ENCODE measurements around the gene ARID3A. TPM values are rescaled to one million over a fixed set of nuclear protein-coding genes. Genes with fewer than 3 reads are reported as not detected.

The ARID3A gene
- total RNA-seq, 2 donors from 2014 or later, result 121 to 124 TPM

- H3K27me3 Mint-ChIP-seq (ENCODE audit: insufficient read depth), result no peaks in the 10 kb centered on the region
- Histone ChIP-seq H3K9me3 (ENCODE audit: control insufficient read depth, low read length) (no peaks in the 10 kb centered on the region), H3K27ac (ENCODE audit: low read depth, low read length) (no peak overlapping the region), H3K9ac (ENCODE audit: extremely low read depth, low read length, poor library complexity, severe bottlenecking) (no peak overlapping the region), H3K4me3 (ENCODE audit: low read length) (no peak overlapping the region), H3K36me3 (ENCODE audit: control insufficient read depth, insufficient read depth, low read length) (peaks cover 38% of the 10 kb centered on the region), H3K4me1 (ENCODE audit: control insufficient read depth, insufficient read depth, low read length) (no peaks in the 10 kb centered on the region), H3K27me3 (ENCODE audit: control insufficient read depth, insufficient read depth, low read length, poor library complexity, severe bottlenecking) (no peaks in the 10 kb centered on the region)
- no peak overlapping the region for H3K27ac Mint-ChIP-seq
- H3K9me3 Mint-ChIP-seq, result no peaks in the 10 kb centered on the region
- WGBS, 2 experiments (ENCODE audit: insufficient coverage in 1 of 2, insufficient read length in 1 of 2), result 89 to 100% methylated on average over 2 to 12 of the region's 14 CpGs
- peaks cover 50% of the 10 kb centered on the region for H3K36me3 Mint-ChIP-seq (ENCODE audit: low read depth)
- no peak overlapping the region for H3K4me3 Mint-ChIP-seq
- H3K4me1 Mint-ChIP-seq, result no peaks in the 10 kb centered on the region
- TF ChIP-seq CTCF (conservative IDR thresholded peaks at IDR 0.05), result no peak
- DNase-seq, result no peak
Observed at GRCh38 chr19:933553-933882, 7.7 kb downstream of the ARID3A start.

GRCh38 chr19:934197-934840 is 8.5 kb downstream of the ARID3A start:
- Mint-ChIP-seq H3K36me3 (ENCODE audit: low read depth) (peaks cover 49% of the 10 kb centered on the region), H3K4me1 (no peaks in the 10 kb centered on the region), H3K9me3 (no peaks in the 10 kb centered on the region), H3K27ac (no peak overlapping the region), H3K27me3 (ENCODE audit: insufficient read depth) (no peaks in the 10 kb centered on the region), H3K4me3 (no peak overlapping the region)
- Histone ChIP-seq H3K9ac (ENCODE audit: extremely low read depth, low read length, poor library complexity, severe bottlenecking) (no peak overlapping the region), H3K27me3 (ENCODE audit: control insufficient read depth, insufficient read depth, low read length, poor library complexity, severe bottlenecking) (no peaks in the 10 kb centered on the region), H3K27ac (ENCODE audit: low read depth, low read length) (no peak overlapping the region), H3K36me3 (ENCODE audit: control insufficient read depth, insufficient read depth, low read length) (peaks cover 41% of the 10 kb centered on the region), H3K4me3 (ENCODE audit: low read length) (no peak overlapping the region), H3K4me1 (ENCODE audit: control insufficient read depth, insufficient read depth, low read length) (no peaks in the 10 kb centered on the region), H3K9me3 (ENCODE audit: control insufficient read depth, low read length) (no peaks in the 10 kb centered on the region)
- no peak for DNase-seq
- TF ChIP-seq CTCF (conservative IDR thresholded peaks at IDR 0.05), result no peak
- WGBS, 2 experiments (ENCODE audit: insufficient coverage in 1 of 2, insufficient read length in 1 of 2), result 89 to 94% methylated on average over 17 to 29 of the region's 29 CpGs

GRCh38 chr19:934865-935479 is 9.1 kb downstream of the ARID3A start:
- H3K9me3 ChIP-seq (ENCODE audit: control insufficient read depth, low read length), result no peaks in the 10 kb centered on the region
- Mint-ChIP-seq H3K36me3 (ENCODE audit: low read depth) (peaks cover 52% of the 10 kb centered on the region), H3K27me3 (ENCODE audit: insufficient read depth) (no peaks in the 10 kb centered on the region), H3K27ac (no peak overlapping the region), H3K4me1 (no peaks in the 10 kb centered on the region), H3K9me3 (no peaks in the 10 kb centered on the region), H3K4me3 (no peak overlapping the region)
- H3K27ac ChIP-seq (ENCODE audit: low read depth, low read length), result no peak overlapping the region
- no peak for DNase-seq
- 95 to 96% methylated on average over 25 to 31 of the region's 31 CpGs for WGBS, 2 experiments (ENCODE audit: insufficient coverage in 1 of 2, insufficient read length in 1 of 2)
- no peak for TF ChIP-seq CTCF (conservative IDR thresholded peaks at IDR 0.05)
- H3K4me3 ChIP-seq (ENCODE audit: low read length), result no peak overlapping the region
- no peaks in the 10 kb centered on the region for H3K4me1 ChIP-seq (ENCODE audit: control insufficient read depth, insufficient read depth, low read length)
- no peak overlapping the region for H3K9ac ChIP-seq (ENCODE audit: extremely low read depth, low read length, poor library complexity, severe bottlenecking)
- no peaks in the 10 kb centered on the region for H3K27me3 ChIP-seq (ENCODE audit: control insufficient read depth, insufficient read depth, low read length, poor library complexity, severe bottlenecking)
- H3K36me3 ChIP-seq (ENCODE audit: control insufficient read depth, insufficient read depth, low read length), result peaks cover 43% of the 10 kb centered on the region

All from endodermal cell (in vitro differentiated cells).